Measurements from ENCODE around the gene GSTM1.

GRCh38 chr1:109705411-109705810 is 17.8 kb downstream of the GSTM1 start:
- TF ChIP-seq CTCF (IDR thresholded peaks at IDR 0.05; ENCODE audit: low read depth, low read length): no peak
- TF ChIP-seq, protein P1, sequence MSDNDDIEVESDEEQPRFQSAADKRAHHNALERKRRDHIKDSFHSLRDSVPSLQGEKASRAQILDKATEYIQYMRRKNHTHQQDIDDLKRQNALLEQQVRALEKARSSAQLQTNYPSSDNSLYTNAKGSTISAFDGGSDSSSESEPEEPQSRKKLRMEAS (IDR thresholded peaks at IDR 0.05; ENCODE audit: low read depth, low read length): no peak
- TF ChIP-seq POLR2A (IDR thresholded peaks at IDR 0.05; ENCODE audit: extremely low read depth, insufficient read length): no peak

All from NB4 (cell line).